Lung (tissue), 12 donors: Measurements from ENCODE around the gene FGF14. TPM values are rescaled to one million over a fixed set of nuclear protein-coding genes. Genes with fewer than 3 reads are reported as not detected.

Experiments
- ATAC-seq: fragments of 200-7000 bp; cut with Tn5 transposase; one replicate; pipeline ENCODE4 v1.9.1; 2020; ENCODE audit warnings: moderate number of reproducible peaks; ENCODE audit not compliant: insufficient read depth, low FRiP score
- DNase-seq, 3 donors: peaks; one replicate each; pipeline ENCODE4 v3.0.0-alpha.2; 2013 to 2017
- H3K27ac ChIP-seq, 2 donors: one replicate each; pipeline ENCODE4 v1.5.1; 2013; ENCODE audit warnings: mild to moderate bottlenecking in 2 of 2, moderate library complexity in 2 of 2, control low read depth in 1 of 2, inconsistent platforms in 1 of 2, low read depth in 1 of 2, low read length in 1 of 2
- H3K27me3 ChIP-seq, 3 donors: one replicate each; pipeline ENCODE4 v1.5.1; 2013; ENCODE audit warnings: low read length in 2 of 3; ENCODE audit not compliant: control insufficient read depth in 3 of 3, insufficient read depth in 3 of 3
- H3K36me3 ChIP-seq, 4 donors: one replicate each; pipeline ENCODE4 v1.5.1; 2013; ENCODE audit warnings: low read length in 4 of 4, mild to moderate bottlenecking in 1 of 4, moderate library complexity in 1 of 4; ENCODE audit not compliant: control insufficient read depth in 4 of 4, insufficient read depth in 4 of 4
- H3K4me1 ChIP-seq, 5 donors: one replicate each; pipeline ENCODE4 v1.5.1; 2013; ENCODE audit warnings: low read length in 5 of 5, mild to moderate bottlenecking in 2 of 5, moderate library complexity in 1 of 5; ENCODE audit not compliant: control insufficient read depth in 5 of 5, insufficient read depth in 5 of 5
- H3K4me3 ChIP-seq: one replicate; pipeline ENCODE4 v1.5.1; 2013; ENCODE audit warnings: mild to moderate bottlenecking, control low read depth, moderate library complexity
- H3K9ac ChIP-seq, 2 donors: one replicate each; pipeline ENCODE4 v1.5.1; 2013; ENCODE audit warnings: low read length in 2 of 2, control low read depth in 1 of 2; ENCODE audit not compliant: insufficient read depth in 1 of 2
- H3K9me3 ChIP-seq, 4 donors: one replicate each; pipeline ENCODE4 v1.5.1; 2013; ENCODE audit warnings: low read length in 3 of 4, mild to moderate bottlenecking in 1 of 4, moderate library complexity in 1 of 4; ENCODE audit not compliant: control insufficient read depth in 4 of 4, insufficient read depth in 3 of 4
- CTCF ChIP-seq: IDR thresholded peaks from 2 replicates; pipeline ENCODE4 v1.5.1; 2012; ENCODE audit warnings: mild to moderate bottlenecking; ENCODE audit errors: control extremely low read depth, extremely low read depth
- WGBS, 2 donors: extraction: QIAGEN DNeasy Blood & Tissue Kit; methylation state at CpG; one replicate each; pipeline ENCODE4 v1.1.7; 2013; 5-methylcytosine and 5-hydroxymethylcytosine counted together
- polyA plus RNA-seq, 2 donors: library from polyadenylated mRNA; stranded (reverse); fragments of 200-250 nt; gene quantifications; one replicate each; pipeline ENCODE4 v1.2.1, GENCODE V29; 2013
- total RNA-seq, 2 donors: library from RNA; depleted of rRNA in 1 of 2; stranded (reverse); fragments of >200 nt in 1 of 2; gene quantifications; one replicate each; pipeline ENCODE4 v1.2.1, GENCODE V29; 2014 to 2021
- donor health status: control.
- donor health status: control.
- donor health status: Bipolar disorder and iron deficiency.
- donor health status: healthy.
- donor health status: DM: yes; HTN: yes; CAD: no.

FGF14 gene
- total and polyA plus RNA-seq, 4 donors: 0.59 to 12.9 (median 2.3) TPM

- no peak for DNase-seq
- Histone ChIP-seq H3K36me3 (no peaks in the 10 kb centered on the region), H3K9ac (no peak overlapping the region), H3K4me1 (no peaks in the 10 kb centered on the region), H3K9me3 (no peaks in the 10 kb centered on the region), H3K4me3 (no peak overlapping the region), H3K27ac (no peak overlapping the region), H3K27me3 (no peaks in the 10 kb centered on the region)
- ATAC-seq: no peak
- no peak for TF ChIP-seq CTCF
These were observed 28.6 kb downstream of the FGF14 start for GRCh38 chr13:102373221-102373620.

- Histone ChIP-seq H3K36me3 (no peaks in the 10 kb centered on the region), H3K4me1 (no peaks in the 10 kb centered on the region), H3K27me3 (no peaks in the 10 kb centered on the region), H3K27ac (no peak overlapping the region), H3K4me3 (no peak overlapping the region), H3K9ac (no peak overlapping the region), H3K9me3 (no peaks in the 10 kb centered on the region)
- no peak for DNase-seq
- no peak for TF ChIP-seq CTCF
- no peak for ATAC-seq
- 83 to 86% methylated on average over 2 of the region's 2 CpGs for WGBS, 2 donors
These were observed 32.5 kb downstream of the FGF14 start for GRCh38 chr13:102369302-102369701.

GRCh38 chr13:102367836-102368235 is 34.0 kb downstream of the FGF14 start:
- H3K36me3 ChIP-seq: no peaks in the 10 kb centered on the region
- no peaks in the 10 kb centered on the region for H3K27me3 ChIP-seq
- H3K9ac ChIP-seq: no peak overlapping the region
- H3K27ac ChIP-seq: no peak overlapping the region
- no peaks in the 10 kb centered on the region for H3K4me1 ChIP-seq
- no peak for ATAC-seq
- DNase-seq: no peak
- H3K9me3 ChIP-seq: no peaks in the 10 kb centered on the region
- WGBS, 2 donors: 89 to 92% methylated on average over 14 of the region's 14 CpGs
- no peak overlapping the region for H3K4me3 ChIP-seq
- TF ChIP-seq CTCF: no peak

GRCh38 chr13:102361113-102361512 is 40.7 kb downstream of the FGF14 start:
- no peak for TF ChIP-seq CTCF
- Histone ChIP-seq H3K36me3 (no peaks in the 10 kb centered on the region), H3K27me3 (no peaks in the 10 kb centered on the region), H3K9me3 (no peaks in the 10 kb centered on the region), H3K27ac (no peak overlapping the region), H3K4me1 (no peaks in the 10 kb centered on the region), H3K9ac (no peak overlapping the region), H3K4me3 (no peak overlapping the region)
- ATAC-seq: no peak
- DNase-seq: no peak
- WGBS, 2 donors: 84 to 88% methylated on average over 2 of the region's 2 CpGs
